KOPT-K1 (cell line): ENCODE data around the gene FBXO3.

Experiments
- H3K27ac ChIP-seq: fragments of 200-600 bp; sonication (generic); 2 replicates; pipeline ENCODE4 v1.5.1; 2016; ENCODE audit warnings: antibody characterized with exemption, mild to moderate bottlenecking, low read depth, low read length; ENCODE audit not compliant: poor library complexity, severe bottlenecking
- H3K36me3 ChIP-seq: fragments of 200-600 bp; sonication (generic); 2 replicates; pipeline ENCODE4 v1.5.1; 2017; ENCODE audit warnings: antibody characterized with exemption, mild to moderate bottlenecking, low read length, moderate library complexity; ENCODE audit not compliant: insufficient read depth
- H3K9me3 ChIP-seq: fragments of 200-600 bp; sonication (generic); 2 replicates; pipeline ENCODE4 v1.5.1; 2017; ENCODE audit warnings: antibody characterized with exemption, low read length, mild to moderate bottlenecking; ENCODE audit not compliant: insufficient read depth, poor library complexity, severe bottlenecking

FBXO3 gene

DNA sequence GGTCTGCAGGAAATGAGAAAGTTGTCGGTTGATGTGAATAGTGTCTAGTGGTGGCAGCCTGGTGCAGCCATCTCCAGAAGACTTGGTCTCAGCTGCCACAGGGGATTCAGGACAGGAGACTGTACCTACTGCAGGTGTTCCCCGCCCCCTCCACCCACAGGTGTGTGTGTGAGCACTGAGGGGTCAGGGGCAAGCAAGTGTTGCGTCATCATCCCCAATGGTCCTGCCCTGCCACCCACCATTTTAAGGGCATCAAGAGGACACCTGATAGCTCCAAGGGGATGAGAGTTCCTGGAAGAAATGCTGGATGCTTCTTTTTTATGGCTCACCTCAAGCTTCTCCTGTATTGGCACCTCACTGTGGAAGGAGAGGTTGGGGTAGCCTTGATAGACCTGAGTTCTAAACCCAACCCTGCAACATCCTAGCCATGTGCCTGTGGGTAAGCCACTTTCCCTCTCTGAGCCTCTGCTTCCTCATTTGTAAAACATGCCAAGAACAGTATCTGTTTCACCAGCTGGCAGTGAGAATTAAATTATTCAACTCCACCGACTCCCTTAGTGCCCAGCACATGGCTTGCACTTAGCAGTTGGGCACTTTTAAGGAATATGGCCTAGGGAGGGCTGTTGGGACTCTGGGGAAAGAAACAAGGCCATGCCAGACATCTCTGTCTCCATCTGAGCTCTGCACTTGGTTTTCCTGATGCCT, 79.8 kb downstream of the FBXO3 start:
- Histone ChIP-seq H3K27ac (no peak overlapping the region), H3K36me3 (no peaks in the 10 kb centered on the region), H3K9me3 (no peaks in the 10 kb centered on the region)

DNA sequence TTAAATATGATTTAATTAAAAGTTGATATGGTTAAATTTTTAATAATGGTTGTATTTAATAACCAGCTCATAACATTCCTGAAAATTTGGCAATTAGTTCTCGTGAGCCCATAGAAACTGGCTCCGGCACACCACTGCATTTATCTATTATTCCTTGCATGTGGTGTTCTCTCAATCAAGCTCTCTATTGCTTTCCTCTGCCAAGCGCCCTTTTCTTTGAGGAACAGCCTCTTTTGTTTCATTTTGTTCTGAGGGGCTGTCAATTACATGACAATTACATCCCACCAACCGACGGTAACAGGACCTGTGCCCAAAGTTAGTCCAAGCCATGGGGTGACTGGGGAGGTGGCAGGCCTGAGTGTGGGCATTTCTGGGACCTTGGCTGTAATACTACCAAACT, 81.8 kb downstream of the FBXO3 start:
- Histone ChIP-seq H3K9me3 (peaks cover 2% of the 10 kb centered on the region), H3K36me3 (no peaks in the 10 kb centered on the region), H3K27ac (no peak overlapping the region)

DNA sequence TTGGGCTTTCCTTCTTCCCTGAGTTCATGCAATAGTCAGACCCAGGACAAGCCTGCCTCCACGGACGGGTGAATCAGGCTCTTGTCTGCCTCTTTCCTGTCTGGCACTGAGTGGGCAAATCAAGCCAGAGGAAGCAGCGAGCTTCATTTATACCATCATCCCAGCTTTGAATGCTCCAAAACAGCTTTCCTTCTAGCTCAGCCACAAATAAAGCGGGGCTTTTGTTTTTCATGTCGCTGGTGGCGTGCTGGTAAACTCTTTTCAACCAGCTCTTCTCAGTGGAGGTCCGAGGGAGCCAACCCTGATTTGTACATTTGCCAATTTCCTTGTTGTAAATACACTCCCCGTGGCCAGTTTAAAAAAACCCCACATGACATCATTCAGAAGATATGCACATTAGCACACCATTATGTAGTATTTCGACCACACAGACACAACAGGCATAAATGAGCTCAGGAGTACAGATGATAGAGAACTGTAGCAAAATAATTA, 82.3 kb downstream of the FBXO3 start:
- Histone ChIP-seq H3K27ac (no peak overlapping the region), H3K9me3 (peaks cover 6% of the 10 kb centered on the region), H3K36me3 (no peaks in the 10 kb centered on the region)

DNA sequence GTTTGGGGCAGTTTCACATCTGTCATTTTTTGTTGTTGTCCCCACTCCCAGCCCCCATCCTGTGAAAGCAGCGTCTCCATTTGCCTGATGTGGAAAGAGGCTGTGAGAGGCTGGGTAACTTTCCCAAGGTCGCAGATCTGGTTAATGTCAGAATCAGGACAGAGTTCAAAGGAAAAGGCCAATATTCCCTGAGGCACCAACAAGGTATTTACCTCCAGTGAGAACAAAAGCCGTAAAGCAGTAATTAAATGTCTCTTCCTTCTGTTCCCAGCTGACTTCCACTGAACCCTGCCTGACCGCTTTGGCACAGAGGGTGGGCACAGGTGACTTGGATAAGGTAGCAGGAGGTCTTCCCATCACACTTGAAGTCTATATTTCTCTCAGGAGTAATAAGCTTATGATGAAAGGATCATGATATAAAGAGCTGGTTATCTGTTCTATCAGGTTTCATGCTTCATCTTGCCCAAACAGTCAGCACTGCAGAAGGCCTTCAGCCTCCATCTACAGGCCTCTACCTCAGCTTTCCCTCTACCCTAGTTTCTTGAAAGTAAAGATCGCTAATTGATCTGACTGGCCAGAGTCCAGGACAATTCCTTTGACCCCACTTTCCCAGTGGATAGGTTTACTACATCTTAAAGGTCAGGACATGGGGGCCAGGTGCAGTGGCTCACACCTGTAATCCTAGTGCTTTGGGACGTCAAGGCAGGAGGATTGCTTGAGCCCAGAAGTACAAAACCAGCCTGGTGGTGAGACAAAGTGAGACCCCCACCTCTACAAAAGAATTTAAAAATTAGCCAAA, 83.1 kb downstream of the FBXO3 start:
- no peaks in the 10 kb centered on the region for H3K36me3 ChIP-seq
- no peak overlapping the region for H3K27ac ChIP-seq
- H3K9me3 ChIP-seq: peaks cover 6% of the 10 kb centered on the region
